Upper lobe of left lung (tissue), 4 donors: ENCODE results near the gene C3AR1.

Source experiments
- EP300 ChIP-seq, 4 donors: sonication (generic); formaldehyde crosslinking; IDR thresholded peaks; one replicate each; pipeline ENCODE4 v1.5.1; 2017; ENCODE audit warnings: antibody characterized with exemption in 4 of 4, control low read depth in 2 of 4
- TF ChIP-seq, protein P1 (sequence below), 6 experiments: fragments of 450-650 bp in 4 of 6; fragments of 200-600 bp in 2 of 6; sonication (generic) in 2 of 6; IDR thresholded peaks; one replicate each; pipeline ENCODE4 v1.5.1; 2016 to 2019; ENCODE audit warnings: antibody characterized with exemption in 6 of 6

GRCh38 chr12:8052679-8053078 is 13.5 kb downstream of the C3AR1 start:
- TF ChIP-seq, protein P1, sequence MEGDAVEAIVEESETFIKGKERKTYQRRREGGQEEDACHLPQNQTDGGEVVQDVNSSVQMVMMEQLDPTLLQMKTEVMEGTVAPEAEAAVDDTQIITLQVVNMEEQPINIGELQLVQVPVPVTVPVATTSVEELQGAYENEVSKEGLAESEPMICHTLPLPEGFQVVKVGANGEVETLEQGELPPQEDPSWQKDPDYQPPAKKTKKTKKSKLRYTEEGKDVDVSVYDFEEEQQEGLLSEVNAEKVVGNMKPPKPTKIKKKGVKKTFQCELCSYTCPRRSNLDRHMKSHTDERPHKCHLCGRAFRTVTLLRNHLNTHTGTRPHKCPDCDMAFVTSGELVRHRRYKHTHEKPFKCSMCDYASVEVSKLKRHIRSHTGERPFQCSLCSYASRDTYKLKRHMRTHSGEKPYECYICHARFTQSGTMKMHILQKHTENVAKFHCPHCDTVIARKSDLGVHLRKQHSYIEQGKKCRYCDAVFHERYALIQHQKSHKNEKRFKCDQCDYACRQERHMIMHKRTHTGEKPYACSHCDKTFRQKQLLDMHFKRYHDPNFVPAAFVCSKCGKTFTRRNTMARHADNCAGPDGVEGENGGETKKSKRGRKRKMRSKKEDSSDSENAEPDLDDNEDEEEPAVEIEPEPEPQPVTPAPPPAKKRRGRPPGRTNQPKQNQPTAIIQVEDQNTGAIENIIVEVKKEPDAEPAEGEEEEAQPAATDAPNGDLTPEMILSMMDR (IDR thresholded peaks at IDR 0.05), result no peak
- no peak for TF ChIP-seq EP300 (IDR thresholded peaks at IDR 0.05)
